LNCaP clone FGC (cell line): Measurements from ENCODE around the gene INSIG2.

Experiments used
- DNase-seq: peaks from one replicate; pipeline ENCODE4 v3.0.0-alpha.2; 2011; ENCODE audit warnings: low read depth
- H3K4me3 ChIP-seq: 2 replicates; pipeline ENCODE4 v1.5.1; 2011; ENCODE audit warnings: mild to moderate bottlenecking, low read depth, low read length, control low read depth
- TF ChIP-seq, protein P1 (sequence below): IDR thresholded peaks from 2 replicates; pipeline ENCODE4 v1.5.1; 2012; ENCODE audit warnings: mild to moderate bottlenecking; ENCODE audit not compliant: control insufficient read depth, insufficient read depth; ENCODE audit errors: extremely low read depth

INSIG2 gene

DNA sequence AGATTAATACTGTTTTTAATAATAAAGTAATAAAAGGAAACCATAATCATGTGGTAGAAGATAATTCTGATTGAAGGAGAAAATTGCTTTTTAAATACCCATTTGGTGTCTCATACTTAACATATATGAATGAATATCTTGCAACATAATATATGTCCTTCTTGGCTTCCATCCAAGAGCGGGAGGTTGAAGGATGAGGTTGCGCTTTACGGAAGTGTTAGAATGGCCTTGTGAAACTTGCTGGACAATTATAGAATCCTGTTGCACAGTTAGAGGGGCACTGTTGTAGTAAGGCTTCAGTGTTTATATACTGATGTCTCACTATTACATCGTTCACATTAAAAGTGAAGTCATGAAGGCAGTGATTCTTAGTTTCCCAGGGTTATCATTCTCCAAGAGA lies 9.4 kb downstream of the INSIG2 start:
- no peak overlapping the region for H3K4me3 ChIP-seq
- TF ChIP-seq, protein P1, sequence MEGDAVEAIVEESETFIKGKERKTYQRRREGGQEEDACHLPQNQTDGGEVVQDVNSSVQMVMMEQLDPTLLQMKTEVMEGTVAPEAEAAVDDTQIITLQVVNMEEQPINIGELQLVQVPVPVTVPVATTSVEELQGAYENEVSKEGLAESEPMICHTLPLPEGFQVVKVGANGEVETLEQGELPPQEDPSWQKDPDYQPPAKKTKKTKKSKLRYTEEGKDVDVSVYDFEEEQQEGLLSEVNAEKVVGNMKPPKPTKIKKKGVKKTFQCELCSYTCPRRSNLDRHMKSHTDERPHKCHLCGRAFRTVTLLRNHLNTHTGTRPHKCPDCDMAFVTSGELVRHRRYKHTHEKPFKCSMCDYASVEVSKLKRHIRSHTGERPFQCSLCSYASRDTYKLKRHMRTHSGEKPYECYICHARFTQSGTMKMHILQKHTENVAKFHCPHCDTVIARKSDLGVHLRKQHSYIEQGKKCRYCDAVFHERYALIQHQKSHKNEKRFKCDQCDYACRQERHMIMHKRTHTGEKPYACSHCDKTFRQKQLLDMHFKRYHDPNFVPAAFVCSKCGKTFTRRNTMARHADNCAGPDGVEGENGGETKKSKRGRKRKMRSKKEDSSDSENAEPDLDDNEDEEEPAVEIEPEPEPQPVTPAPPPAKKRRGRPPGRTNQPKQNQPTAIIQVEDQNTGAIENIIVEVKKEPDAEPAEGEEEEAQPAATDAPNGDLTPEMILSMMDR = no peak
- DNase-seq = no peak

GRCh38 chr2:118098307-118099030 lies 10.2 kb downstream of the INSIG2 start:
- no peak overlapping the region for H3K4me3 ChIP-seq
- no peak for DNase-seq
- TF ChIP-seq, protein P1 = no peak

DNA sequence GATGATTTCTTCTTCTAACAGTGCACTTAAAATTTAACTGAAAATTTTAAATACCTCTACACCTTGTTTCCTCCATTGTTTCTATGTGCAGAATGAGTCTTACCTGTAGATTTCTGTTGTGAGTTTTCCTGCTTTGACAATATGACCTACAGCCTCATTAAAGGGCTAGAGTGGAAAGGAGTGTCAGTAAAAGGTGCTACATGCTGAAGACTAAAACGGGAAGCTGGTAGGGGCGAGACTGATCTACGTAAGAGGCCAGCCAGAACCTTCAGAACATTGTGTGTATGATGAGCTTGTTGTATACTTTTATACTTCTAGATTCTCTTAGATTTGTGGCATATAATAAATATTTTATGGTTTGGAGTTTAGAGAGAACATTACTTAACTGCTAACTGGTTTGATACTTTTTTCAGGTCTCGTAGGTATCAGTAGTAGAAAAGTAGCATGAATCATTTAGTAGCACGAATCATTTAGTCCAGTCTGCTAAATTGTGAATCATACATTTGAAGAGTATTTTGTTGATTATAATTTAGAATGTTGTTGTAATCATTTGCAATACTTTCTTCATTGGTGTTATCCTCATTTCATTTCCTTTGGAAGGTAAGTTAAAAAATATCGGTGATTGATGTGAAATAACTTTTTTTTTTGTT lies 14.3 kb downstream of the INSIG2 start:
- TF ChIP-seq, protein P1 = no peak
- no peak overlapping the region for H3K4me3 ChIP-seq
- DNase-seq = no peak

DNA sequence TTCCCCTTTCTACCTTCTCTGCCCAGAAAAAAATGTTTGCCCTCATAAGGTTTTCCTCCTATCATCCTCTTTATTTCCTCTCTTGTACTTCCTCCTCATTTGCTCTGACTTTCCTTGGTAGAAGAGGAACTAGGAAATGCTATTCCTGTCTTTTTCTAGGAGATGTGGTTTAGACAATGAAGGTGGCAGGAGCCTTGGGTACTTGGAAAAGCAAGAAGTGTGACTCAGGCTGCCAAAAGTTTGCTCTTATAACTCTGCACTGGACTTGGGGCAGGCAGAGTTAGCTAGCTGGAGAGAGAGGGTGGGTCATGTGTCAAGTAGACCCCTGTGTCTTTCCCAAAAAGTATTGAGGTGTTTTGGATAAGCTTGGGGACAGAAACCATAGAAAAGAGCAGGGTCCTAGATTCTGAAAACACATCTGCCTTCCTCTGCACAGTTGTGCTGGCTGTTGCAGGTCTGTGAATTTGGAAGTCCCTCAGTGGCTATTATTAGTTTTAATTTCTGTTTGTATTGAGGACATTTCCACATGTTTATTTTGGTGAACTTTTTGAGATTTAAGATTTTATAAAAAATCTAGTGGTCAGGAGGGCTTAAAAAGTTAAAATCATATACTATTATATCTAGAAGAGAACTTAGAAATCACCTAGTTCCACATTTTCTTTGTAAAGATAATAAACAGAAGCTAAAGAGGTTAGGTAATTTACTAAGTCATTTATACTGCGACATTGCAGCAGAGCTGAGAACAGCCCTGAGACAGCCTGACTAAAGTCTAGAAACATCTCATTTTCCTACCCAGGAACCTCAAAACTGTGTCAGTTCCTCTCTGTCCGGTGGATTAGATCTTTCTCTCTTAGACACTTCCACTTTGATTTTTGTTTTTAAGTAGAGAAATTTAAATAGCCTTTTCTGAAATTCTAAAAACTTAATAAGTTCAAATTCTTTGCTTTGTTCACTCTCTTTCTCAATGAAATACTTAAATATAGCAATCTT lies 16.0 kb downstream of the INSIG2 start:
- H3K4me3 ChIP-seq = no peak overlapping the region
- no peak for DNase-seq
- TF ChIP-seq, protein P1 = no peak

DNA sequence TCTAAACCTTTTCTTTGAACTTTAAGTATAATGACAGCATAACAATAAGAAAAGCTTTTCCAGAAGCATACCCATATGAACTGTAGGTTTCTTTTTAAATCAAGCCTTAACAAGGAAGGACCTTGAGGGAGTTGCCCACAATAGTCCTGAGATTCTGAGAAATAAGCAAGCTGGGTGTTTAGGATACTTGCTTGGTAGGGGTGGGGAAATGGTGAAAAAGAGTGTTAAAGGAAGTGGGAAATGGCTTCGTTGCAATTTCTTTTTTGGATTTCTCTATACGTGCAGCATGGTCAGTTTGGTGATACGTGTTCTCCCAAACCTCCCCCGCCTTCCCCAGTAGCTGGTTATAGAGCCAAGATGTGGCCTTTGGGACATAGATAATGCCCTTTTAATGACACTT lies 17.2 kb downstream of the INSIG2 start:
- H3K4me3 ChIP-seq = no peak overlapping the region
- DNase-seq = no peak
- TF ChIP-seq, protein P1 = no peak

DNA sequence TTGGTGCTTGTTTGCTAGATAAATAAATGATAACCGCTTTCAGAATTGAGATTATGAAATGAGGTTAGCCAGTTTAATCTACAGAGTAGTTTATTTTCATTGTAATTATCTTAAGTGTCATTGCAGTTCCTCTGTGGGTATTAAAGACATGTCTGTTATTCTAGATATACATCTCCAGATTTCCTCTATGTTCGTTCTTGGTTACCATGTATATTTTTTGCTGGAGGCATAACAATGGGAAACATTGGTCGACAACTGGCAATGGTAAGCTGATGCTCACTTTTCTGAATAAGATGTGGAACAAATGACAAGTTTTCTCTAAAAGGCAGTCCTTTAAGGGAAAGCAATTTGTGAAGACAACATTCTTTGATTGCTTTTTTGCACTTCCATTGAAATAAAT lies 18.7 kb downstream of the INSIG2 start:
- TF ChIP-seq, protein P1 = no peak
- no peak overlapping the region for H3K4me3 ChIP-seq
- no peak for DNase-seq
